Occipital lobe (tissue), 2 donors: ENCODE measurements around the gene ENC1. TPM values are rescaled to one million over a fixed set of nuclear protein-coding genes. Genes with fewer than 3 reads are reported as not detected.
A peak's percentile ranks its signal among the peaks of the same experiment; 100 is the strongest.

Experiments used
- DNase-seq: peaks from one replicate; lab custom pipeline; 2025; lab: John Stamatoyannopoulos, UW
- total RNA-seq: library from RNA; depleted of rRNA; stranded (reverse); fragments of >200 nt; gene quantifications from one replicate; pipeline ENCODE4 v1.2.3, GENCODE V29; 2014

ENC1 gene
- total RNA-seq, 1 donor from 2014 or later: 1,378 TPM

DNA sequence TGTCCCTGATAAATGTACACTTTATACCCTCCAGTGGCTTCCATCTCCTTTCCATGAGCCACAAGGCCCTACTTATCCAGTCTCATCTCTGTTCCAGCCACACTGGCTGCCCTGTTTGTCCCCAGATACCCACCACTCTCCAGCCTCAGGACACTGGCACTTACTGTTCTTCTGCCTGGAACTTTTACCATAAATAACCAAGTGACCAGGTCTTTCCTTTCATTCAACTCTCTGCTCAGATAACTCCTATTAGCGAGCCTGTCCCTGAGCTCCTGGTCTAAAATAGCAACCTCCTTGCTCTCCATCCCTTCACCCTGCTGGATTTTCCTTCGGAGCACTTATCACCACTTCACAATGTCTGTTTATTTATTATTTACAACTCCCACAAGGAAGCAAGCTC is 16.6 kb upstream of the ENC1 start:
- no peak for DNase-seq

DNA sequence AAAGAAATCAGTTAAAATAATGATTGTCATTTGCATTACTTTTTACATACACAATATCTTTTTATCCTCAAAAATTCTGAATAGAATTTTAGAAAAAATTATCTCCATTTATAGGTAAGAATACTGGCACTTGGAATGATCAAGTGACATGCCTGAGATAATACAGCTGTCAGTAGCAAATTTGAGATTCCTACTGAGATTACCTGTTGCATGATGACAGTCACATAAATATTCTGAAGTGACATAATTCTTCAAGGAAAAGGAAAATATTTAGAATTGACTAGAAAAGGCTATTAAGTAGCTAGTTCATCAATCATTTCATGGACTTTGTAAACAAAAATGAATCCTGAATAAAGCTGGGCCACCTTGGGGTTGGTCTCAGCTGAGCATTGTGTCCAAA is 15.2 kb upstream of the ENC1 start:
- no peak for DNase-seq

DNA sequence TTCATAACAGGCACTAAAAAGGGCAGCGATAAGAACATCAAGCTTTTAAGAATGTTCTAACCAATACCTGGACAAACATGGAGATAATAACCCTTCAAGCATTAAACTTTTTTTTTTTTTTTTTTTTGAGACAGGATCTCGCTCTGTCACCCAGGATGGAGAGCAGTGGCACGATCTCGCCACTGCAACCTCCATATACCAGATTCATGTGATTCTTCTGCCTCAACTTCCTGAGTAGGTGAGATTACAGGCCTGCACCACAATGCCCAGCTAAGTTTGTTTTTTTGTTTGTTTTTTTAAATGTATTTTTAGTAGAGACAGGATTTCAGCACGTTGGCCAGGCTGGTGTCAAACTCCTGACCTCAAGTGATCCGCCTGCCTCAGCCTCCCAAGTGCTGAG is 14.7 kb upstream of the ENC1 start:
- DNase-seq: no peak

DNA sequence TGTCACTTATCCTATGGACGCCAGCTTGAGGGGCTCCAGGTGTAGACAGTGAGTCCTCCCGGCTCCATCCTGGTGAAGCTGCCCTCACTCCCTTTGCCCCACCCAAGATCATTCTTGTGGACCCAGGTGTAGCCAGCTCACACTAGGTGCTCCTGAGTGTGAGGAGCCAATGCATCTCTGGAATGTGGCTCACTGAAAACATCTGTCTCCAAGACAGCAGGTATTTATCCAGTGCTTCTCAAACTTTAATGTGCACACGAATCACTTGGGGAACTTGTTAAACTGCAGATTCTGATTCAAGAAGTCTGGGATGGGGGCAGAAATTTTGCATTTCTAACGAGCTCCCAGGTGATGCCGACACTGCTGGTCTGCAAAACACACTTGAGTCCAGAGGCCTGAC is 13.5 kb upstream of the ENC1 start:
- no peak for DNase-seq

DNA sequence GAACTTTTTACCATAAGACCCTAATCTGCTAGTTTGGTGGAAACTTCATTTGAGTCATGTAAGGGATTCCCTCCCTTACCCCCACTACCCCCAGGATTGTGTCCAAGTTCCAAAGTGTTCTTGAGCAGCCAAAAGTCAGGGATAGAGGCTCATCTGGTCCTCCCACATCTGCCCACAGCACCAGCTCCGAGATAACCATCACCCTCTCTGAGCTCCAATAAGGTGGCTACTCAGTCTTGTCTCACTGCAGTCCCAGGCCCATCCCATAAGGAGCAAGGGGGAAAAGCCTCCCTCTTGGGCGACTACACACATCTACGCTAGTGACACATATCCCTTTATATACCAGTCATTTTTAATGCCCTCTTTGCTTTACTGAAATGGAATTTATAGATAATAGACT is 12.0 kb upstream of the ENC1 start:
- no peak for DNase-seq

DNA sequence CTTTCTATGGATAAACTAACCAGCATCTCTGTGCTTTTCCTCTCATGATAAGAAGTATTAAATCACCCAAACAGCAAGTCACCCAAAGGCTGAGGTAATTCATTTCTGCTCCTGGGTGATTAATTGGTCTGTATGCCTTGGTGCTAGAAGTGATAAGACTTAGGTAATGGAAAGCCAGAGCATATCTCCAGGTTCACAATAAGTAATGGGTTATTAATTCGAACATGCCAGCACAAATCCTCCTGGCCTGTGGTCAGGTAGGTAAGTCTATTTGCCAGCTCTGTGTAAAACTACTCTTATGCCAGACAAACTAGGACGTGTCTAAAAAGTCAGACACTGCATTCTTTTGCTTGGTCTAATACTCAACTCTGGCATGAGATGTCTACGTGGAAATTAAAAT is 11.2 kb upstream of the ENC1 start:
- DNase-seq: no peak

GRCh38 chr5:74649421-74649973 is 9.0 kb upstream of the ENC1 start:
- no peak for DNase-seq

- no peak for DNase-seq
These were observed 8.3 kb upstream of the ENC1 start for GRCh38 chr5:74648835-74649293.

DNA sequence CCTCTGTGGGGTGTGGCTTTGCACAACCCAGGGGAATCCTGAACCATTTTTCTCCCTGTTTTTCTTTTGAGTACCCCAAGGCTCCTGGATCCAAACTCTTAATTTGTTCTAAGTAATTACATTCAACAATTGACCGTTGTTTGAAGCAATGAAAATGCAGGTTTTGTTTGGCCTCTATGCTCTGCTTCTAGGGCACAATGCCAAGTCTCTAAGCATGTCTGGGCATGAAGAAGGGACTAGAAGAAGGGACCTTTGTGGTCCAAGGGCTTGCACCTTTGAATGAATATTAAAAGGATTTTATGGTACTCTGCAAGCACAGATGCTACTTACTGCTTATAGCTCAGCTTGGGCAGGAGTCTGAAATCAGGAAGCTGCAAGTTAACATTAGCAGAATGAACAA is 6.6 kb upstream of the ENC1 start:
- no peak for DNase-seq

GRCh38 chr5:74643111-74643562 is 2.6 kb upstream of the ENC1 start:
- DNase-seq: no peak

DNA sequence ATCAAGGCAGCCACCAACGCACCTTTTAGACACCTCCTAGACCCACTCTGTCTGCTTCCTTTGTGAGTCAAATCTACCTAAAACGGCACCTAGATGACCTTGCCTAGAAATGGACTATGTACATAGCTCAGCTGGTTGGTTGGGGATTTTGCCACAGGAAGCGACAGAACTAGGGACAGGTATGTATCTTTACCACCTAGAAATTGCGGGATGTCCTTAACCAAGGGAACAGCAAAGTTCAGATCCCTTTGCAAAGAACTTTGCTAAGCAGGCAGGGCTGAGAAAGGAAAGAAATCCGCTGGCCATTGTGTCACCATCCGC is 2.0 kb upstream of the ENC1 start:
- no peak for DNase-seq

DNA sequence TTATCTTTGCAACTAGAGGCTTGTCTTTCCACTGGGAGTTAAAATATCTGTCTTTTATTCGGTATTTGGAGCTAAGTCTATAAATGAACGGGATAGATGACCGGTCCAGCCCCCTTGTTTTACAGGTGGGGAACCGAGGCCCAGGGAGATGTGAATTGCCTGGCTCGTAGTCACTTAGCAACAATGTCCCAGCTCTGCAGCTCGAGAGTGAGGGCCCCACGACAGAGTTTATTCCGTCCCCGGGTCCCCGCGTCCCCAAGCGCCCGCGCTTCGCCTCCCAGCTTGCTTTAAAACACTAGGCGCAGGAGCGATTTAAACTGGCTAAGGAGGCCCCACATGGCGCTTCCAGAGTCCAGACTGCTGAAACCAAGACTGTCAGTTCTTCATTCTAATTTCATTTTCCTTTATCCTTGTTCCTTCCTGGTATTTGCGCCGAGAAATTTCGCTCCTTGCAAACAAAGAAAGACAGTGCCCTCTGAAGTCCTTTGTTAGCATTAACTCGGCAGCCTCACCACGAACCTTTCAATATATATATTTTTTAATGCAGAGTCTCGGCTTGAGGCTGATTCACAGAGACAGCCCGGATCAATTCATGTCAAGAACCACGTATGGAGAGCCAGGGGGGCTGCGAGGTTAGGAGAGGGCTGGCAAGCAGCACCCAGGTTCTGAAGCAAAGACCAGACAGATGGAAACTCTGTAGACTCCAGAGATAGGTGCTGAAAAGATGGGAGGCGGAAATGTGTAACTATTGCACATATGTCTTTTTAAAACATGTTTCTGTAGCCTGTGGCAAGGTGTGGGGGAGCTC is 1.4 kb upstream of the ENC1 start:
- no peak for DNase-seq

- peak; percentile 61 for DNase-seq
These were observed 616 bp upstream of the ENC1 start for GRCh38 chr5:74640954-74641734.

- no peak for DNase-seq
These were observed 600 bp downstream of the ENC1 start for GRCh38 chr5:74639807-74640449.

- DNase-seq: no peak
These were observed 1.3 kb downstream of the ENC1 start for GRCh38 chr5:74638970-74639806.

GRCh38 chr5:74638544-74638969 is 2.0 kb downstream of the ENC1 start:
- DNase-seq: no peak

DNA sequence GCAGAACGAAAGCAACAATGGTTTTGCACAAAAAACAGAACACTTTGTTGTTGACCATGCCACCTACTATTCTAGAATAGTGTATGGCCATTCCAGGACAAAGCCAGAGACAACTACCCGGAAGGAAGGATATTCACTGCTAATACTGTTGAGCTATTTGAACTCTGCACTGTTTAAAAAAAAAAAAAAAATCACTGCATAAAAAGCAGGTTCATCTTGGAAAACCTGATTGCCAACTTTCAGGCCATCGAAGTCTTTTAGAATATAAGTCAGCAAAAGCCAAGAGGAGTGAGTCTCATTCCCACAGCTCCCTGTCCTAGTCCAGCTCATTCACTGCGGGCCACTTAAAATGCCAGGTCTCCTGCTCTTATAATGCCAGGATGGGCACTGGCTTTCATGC is 4.0 kb downstream of the ENC1 start:
- DNase-seq: no peak

GRCh38 chr5:74636149-74636548 is 4.4 kb downstream of the ENC1 start:
- no peak for DNase-seq

DNA sequence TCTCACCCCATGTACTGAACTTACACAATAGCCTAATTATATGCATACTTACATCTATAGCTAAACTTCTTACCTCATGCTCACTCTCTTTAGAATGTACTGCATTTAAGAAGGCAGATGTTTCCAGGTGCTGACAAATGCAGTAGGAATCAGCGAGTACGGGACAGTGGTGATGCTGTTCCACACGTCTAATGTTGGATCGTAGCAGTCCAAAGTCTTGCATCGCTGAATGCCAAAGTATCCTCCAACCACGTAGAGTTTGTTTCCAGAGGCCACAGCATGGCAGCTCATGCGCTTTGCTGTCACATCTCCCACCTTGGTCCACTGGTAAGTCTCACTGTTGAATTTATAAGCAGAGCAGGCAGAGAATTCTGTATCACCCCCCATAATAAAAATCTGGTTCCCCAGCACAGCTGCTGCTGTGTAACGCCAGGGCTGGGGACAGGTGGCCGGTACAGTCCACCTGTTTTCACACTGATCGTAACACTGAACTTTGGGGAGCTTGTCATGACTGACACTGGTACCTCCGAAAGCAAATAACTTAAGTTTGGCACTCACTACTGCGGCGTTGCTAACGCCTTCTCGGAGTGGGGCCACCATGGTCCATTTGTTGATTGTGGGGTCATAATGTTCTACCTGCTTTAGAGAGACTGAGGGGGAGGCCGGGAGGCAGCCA is 5.8 kb downstream of the ENC1 start:
- DNase-seq: no peak

GRCh38 chr5:74633695-74634094 is 6.8 kb downstream of the ENC1 start:
- no peak for DNase-seq

DNA sequence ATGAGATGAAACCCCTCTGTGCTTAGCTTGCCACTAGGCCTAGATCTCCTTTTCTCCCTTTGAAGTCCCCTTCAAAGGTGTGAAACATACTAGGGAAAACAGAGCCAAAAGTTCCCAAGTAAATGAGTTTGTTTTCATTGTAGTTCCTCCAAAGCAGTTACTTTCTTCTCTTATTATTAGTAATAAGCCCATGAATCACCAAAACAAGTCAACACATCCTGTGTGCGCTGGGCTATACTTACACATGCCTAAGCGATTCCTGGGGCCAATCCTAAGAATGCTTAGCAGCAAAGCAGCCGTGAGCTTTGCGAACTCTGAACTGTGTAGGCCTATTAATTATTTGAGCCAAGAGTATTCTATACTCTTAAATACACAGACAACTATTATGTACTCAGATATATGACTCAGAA is 7.6 kb downstream of the ENC1 start:
- DNase-seq: no peak
